GM12891 (cell line): ENCODE measurements around the gene BAG3.

Experiments used
- DNase-seq: peaks from one replicate; pipeline ENCODE4 v3.0.0; 2011; ENCODE audit warnings: low spot score; ENCODE audit not compliant: insufficient read length
- FAIRE-seq: peaks from 2 replicates; lab custom pipeline; 2011; peaks lifted over from hg19 to GRCh38; lab: Jason Lieb, UNC
- PAX5 ChIP-seq: IDR thresholded peaks from 2 replicates; pipeline ENCODE4 v1.6.1; 2011; ENCODE audit warnings: low read length, moderate library complexity, mild to moderate bottlenecking; ENCODE audit not compliant: insufficient read depth, severe bottlenecking
- POLR2A ChIP-seq: IDR thresholded peaks from 2 replicates; pipeline ENCODE4 v1.6.1; 2011; ENCODE audit warnings: low read depth, low read length, control low read depth
- POLR2AphosphoS5 ChIP-seq: IDR thresholded peaks from 2 replicates; pipeline ENCODE4 v1.6.1; 2011; ENCODE audit warnings: low read depth, low read length, control low read depth
- POU2F2 ChIP-seq: IDR thresholded peaks from 2 replicates; pipeline ENCODE4 v1.6.1; 2011; ENCODE audit warnings: low read depth, mild to moderate bottlenecking, control low read depth, low read length, moderate library complexity
- SPI1 ChIP-seq: IDR thresholded peaks from 2 replicates; pipeline ENCODE4 v1.6.1; 2011; ENCODE audit warnings: low read depth, low read length, control low read depth
- TAF1 ChIP-seq: IDR thresholded peaks from 2 replicates; pipeline ENCODE4 v1.6.1; 2011; ENCODE audit warnings: low read depth, low read length, control low read depth

The BAG3 gene

DNA sequence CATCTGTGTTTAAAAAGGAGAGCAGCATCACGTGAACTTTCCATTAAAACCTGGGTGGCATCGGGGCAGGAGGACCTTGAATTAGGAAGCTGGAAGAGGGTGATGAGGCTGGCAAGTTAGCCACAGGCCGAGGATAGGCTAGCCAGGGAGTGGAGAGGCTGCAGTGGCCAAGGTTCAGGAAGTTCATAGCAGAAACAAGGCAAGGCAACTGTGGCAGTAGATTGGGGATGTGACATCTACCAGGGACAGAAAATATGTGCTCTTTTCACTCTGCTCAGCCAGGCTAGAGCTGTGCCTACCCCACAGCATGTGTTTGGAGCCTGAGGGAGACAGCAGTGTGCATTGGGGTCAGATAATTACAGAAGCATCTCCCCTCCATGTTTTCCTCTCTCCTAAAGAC is 72.4 kb downstream of the BAG3 start:
- FAIRE-seq = peak; percentile 31
- DNase-seq = no peak
- no peak for TF ChIP-seq PAX5
- TF ChIP-seq POU2F2 = no peak
- TF ChIP-seq POLR2A = no peak
- TF ChIP-seq TAF1 = no peak
- TF ChIP-seq POLR2AphosphoS5 = no peak
- no peak for TF ChIP-seq SPI1

GRCh38 chr10:119724593-119725516 is 73.7 kb downstream of the BAG3 start:
- FAIRE-seq (peak; percentile 47), DNase-seq (no peak)
- no peak; the same call in 1 of the 2 replicates for TF ChIP-seq TAF1
- no peak for TF ChIP-seq POLR2A
- no peak for TF ChIP-seq POU2F2
- TF ChIP-seq SPI1 = no peak
- no peak for TF ChIP-seq PAX5
- TF ChIP-seq POLR2AphosphoS5 = no peak

DNA sequence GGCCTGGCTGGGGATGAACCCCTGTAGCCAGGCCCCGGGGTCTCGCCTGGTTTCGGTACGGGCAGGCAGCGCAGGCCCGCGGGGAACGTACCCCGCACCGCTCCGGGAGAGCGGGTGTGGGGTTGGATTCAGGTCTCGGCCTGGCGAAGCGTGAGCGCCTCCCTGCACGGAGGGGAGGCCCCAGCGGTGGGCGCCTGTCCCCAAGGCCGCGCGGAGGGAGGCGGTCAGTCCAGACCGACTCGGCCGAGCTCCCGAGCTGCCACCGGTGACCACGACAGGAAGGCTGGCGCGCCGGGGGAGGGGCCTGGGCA is 74.3 kb downstream of the BAG3 start:
- FAIRE-seq = no peak
- DNase-seq = no peak

GRCh38 chr10:119725828-119726675 is 74.9 kb downstream of the BAG3 start, which contains the start of gene INPP5F:
INPP5F (plus strand) TSS chr10:119726050; CDS start chr10:119726263, 213 bp downstream.
- FAIRE-seq = peak; percentile 94

More for the DNA sequence above, 74.3 kb downstream of the BAG3 start:
- TF ChIP-seq POLR2A = peak; percentile 42; the same call in 1 of the 2 replicates
- TF ChIP-seq POLR2AphosphoS5 = no peak

DNA sequence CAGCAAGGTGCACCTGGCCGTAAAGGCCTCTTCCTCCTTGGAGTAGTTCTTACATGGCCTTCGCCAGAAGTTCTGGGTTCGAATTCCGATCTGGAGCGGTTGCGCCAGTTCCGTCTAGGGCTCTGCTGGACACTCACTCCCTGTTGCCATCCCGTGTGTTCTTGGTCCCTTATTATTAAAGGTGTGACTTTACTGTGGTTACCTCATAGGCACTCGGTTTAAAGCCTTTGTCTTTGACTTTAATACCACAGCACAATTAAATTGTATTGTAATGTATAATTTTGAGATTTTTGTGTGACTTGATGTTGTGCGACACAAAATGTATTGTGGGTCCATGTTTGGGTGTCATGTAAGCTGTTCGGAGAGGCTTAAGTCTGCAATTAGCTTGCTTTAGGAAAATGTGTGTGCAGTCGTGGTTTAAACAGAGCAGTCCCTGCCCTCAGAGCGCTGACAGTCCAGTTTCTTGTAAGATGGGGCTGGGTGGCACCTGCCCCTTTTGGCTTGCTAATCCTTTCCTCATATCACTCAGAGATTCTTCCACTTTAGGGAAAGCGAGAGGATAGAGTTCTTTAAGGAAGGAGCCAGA is 75.6 kb downstream of the BAG3 start:
- TF ChIP-seq POU2F2 = no peak
- TF ChIP-seq TAF1 = no peak
- TF ChIP-seq POLR2A = no peak
- no peak; the same call in 1 of the 2 replicates for TF ChIP-seq POLR2AphosphoS5
- no peak for TF ChIP-seq SPI1
- no peak for TF ChIP-seq PAX5
- FAIRE-seq = no peak

More at GRCh38 chr10:119725828-119726675, 74.9 kb downstream of the BAG3 start, which contains the start of gene INPP5F:
- no peak for TF ChIP-seq SPI1
- no peak for TF ChIP-seq POU2F2
- no peak for TF ChIP-seq POLR2A
- no peak for TF ChIP-seq TAF1
- TF ChIP-seq PAX5 = no peak
- no peak for TF ChIP-seq POLR2AphosphoS5
- DNase-seq = peak; percentile 98

More for the DNA sequence above, 75.6 kb downstream of the BAG3 start:
- DNase-seq = no peak
